Measurements from ENCODE around the gene MAPK14. TPM values are rescaled to one million over a fixed set of nuclear protein-coding genes. Genes with fewer than 3 reads are reported as not detected.

MAPK14 gene
- total and polyA plus RNA-seq, 9 of the 15 experiments (the other 6 are each of a cell fraction or from before 2014, with no cell fraction given) = 8.8 to 62.7 (median 35.5) TPM

- no peak for TF ChIP-seq CBX1 (IDR thresholded peaks at IDR 0.05; ENCODE audit: low read depth)
- TF ChIP-seq ZNF184 (CRISPR knock-in tag; IDR thresholded peaks at IDR 0.05) = no peak
- peak; percentile 62; the same call in 1 of the 2 replicates for TF ChIP-seq ZNF512 (tag; IDR thresholded peaks at IDR 0.05)
- TF ChIP-seq ZNF655 (CRISPR knock-in tag; IDR thresholded peaks at IDR 0.05) = no peak
- no peak for TF ChIP-seq FOXA1 (IDR thresholded peaks at IDR 0.05; ENCODE audit: borderline replicate concordance)
- TF ChIP-seq AFF1 (IDR thresholded peaks at IDR 0.05; ENCODE audit: low read depth in 1 of 2, partially characterized antibody in 2 of 2) = peak in 1 of 2 experiments; percentile 17
- no peak for TF ChIP-seq POLR2AphosphoS2 (IDR thresholded peaks at IDR 0.05; ENCODE audit: low read length)
- TF ChIP-seq FOSL1 (tag; conservative IDR thresholded peaks at IDR 0.05) = peak; percentile 65
- no peak for TF ChIP-seq CAMTA2 (CRISPR knock-in tag; conservative IDR thresholded peaks at IDR 0.05)
- TF ChIP-seq NFXL1 (CRISPR knock-in tag; IDR thresholded peaks at IDR 0.05) = no peak
- TF ChIP-seq E2F5 (CRISPR knock-in tag; IDR thresholded peaks at IDR 0.05) = no peak
- TF ChIP-seq SMC3 (conservative IDR thresholded peaks at IDR 0.05; ENCODE audit: insufficient read depth, low read depth, low read length) = no peak
These were observed 40.4 kb downstream of the MAPK14 start (continued) for GRCh38 chr6:36068012-36068392.
